ENCODE data around the gene OPHN1.
"Not testable (repeated sequence)": the region's sequence is repeated elsewhere in the genome, so short reads cannot be mapped to it uniquely, and the experiment has no call there.

OPHN1 gene

GRCh38 chrX:68358679-68359078 is 74.6 kb downstream of the OPHN1 start:
- DNase-seq (ENCODE audit: low read depth): no peak

- DNase-seq (ENCODE audit: low read depth): no peak
Measured at GRCh38 chrX:68355629-68355920, 77.7 kb downstream of the OPHN1 start.

- DNase-seq (ENCODE audit: low read depth): no peak
Measured at GRCh38 chrX:68354879-68355628, 78.2 kb downstream of the OPHN1 start.

DNA sequence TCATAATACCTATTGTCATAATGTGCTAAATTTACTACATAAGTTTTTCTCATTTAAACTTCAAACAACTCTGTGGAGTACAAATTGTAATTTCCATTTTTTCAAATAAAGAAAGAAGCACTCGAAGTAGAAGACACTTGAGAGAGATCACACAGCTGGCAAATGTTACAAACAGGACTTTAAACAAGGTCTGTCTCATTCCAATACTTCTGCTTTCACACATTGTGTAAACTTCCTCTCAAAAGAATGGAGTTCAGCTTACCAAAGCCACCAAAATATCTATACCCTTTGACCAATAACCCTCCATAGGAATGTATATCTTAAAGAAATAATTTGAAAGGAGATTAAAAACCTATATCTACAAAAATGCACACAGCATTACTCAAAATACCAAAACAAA is 88.3 kb downstream of the OPHN1 start:
- DNase-seq (ENCODE audit: low read depth): no peak

DNA sequence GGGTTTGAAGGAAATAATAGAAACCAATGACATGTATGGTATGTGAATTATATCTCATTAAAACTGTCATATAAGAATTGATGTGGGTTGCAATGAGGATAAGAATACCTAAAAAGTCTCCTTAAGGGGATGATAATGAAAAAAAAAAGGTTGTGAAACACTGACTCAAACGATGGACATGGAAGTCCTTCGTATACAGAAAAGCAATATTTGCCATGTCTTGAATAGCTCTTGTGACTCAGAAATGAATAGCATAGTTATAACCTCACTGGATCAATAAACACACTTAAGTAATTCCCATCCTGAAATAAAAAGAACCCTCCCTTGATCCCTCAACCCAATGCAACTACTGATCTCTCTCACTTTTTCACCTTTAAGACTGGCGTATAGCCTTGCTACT is 89.7 kb downstream of the OPHN1 start:
- DNase-seq (ENCODE audit: low read depth): no peak

- no peak for DNase-seq (ENCODE audit: low read depth)
Measured at GRCh38 chrX:68332201-68332731, 101.0 kb downstream of the OPHN1 start.

DNA sequence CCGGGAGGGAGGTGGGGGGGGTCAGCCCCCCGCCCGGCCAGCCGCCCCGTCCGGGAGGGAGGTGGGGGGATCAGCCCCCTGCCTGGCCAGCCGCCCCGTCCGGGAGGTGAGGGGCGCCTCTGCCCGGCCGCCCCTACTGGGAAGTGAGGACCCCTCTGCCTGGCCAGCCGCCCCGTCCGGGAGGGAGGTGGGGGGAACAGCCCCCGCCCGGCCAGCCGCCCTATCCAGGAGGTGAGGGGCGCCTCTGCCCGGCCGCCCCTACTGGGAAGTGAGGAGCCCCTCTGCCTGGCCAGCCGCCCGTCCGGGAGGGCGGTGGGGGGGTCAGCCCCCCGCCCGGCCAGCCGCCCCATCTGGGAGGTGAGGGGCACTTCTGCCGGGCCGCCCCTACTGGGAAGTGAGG is 106.5 kb downstream of the OPHN1 start:
- DNase-seq (ENCODE audit: low read depth): not testable (repeated sequence)

- no peak for DNase-seq (ENCODE audit: low read depth)
Measured at GRCh38 chrX:68307769-68308168, 125.5 kb downstream of the OPHN1 start.

DNA sequence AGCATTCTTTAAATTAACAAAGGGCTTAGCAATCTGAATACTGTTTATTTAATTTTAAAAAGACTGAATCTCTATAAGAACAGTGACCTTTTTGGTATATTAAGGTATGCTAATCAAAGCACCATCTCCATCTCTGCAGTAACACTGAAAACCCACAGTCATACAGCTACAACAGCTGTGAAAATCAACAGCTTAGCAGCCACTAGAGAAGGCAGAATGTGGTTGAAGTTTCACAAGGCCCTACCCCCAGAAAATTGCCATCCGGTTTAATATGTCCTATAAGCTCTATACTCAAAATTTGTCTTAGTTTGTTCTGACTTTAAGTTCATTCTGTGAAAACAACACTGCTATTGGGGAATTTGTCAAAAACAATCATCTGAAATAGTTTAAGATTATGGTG is 128.7 kb downstream of the OPHN1 start:
- DNase-seq (ENCODE audit: low read depth): no peak

GRCh38 chrX:68299898-68300297 is 133.4 kb downstream of the OPHN1 start:
- no peak for DNase-seq (ENCODE audit: low read depth)

DNA sequence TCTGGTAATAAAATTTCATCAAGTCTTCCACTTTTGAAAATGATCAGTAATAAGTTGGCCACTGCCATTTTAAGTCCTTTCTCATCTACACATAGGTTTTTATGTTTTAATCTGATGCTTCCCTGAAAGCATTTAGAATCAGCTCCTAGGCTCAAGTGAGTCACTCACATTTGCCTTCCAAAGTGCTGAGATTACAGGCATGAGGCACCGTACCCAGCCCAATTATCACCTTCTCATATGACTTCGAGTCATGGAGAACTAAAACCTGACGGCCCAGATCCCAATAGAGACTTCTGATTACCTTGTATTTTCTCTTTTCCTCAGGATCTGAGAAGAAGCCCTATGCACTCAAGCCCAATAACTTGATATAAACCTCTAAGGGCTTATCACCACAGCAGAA is 140.8 kb downstream of the OPHN1 start:
- no peak for DNase-seq (ENCODE audit: low read depth)

GRCh38 chrX:68288127-68288526 is 145.2 kb downstream of the OPHN1 start:
- no peak for DNase-seq (ENCODE audit: low read depth)

DNA sequence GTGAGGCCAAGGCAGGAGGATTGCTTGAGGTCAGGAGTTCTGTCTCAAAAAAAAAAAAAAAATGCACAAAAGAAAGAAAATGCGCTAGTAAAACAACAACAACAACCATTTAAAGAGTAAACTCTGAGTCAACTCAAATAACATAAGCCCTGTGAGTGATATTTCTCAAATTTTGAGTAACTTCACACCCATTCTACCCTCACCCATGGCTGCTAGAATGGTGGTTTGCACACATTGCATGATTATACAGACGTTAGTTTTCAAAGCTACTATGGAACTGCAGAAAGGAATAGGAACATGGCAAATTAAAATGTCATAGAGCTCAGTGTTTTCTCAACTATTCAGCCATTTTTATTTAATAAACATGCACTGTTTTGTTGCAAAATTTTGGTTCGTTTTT is 145.9 kb downstream of the OPHN1 start:
- no peak for DNase-seq (ENCODE audit: low read depth)

DNA sequence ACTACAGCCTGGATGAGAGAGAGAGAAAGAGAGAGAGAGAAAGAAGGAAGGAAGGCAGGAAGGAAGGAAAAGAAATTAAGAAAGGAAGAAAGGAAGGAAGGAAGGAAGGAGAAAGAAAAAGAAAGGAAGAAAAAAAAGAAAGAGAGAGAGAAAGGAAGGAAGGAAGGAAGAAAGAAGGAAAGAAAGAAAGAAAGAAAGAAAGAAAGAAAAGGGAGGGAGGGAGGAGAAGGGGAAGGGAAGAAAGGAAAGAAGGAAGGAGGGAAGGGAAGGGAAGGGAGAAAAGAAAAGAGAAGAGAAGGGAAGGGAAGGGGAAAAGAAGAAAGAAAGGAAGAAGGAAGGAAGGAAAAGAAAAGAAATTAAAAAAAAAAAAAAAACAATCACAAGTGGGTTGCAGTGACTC is 146.3 kb downstream of the OPHN1 start:
- no peak for DNase-seq (ENCODE audit: low read depth)

DNA sequence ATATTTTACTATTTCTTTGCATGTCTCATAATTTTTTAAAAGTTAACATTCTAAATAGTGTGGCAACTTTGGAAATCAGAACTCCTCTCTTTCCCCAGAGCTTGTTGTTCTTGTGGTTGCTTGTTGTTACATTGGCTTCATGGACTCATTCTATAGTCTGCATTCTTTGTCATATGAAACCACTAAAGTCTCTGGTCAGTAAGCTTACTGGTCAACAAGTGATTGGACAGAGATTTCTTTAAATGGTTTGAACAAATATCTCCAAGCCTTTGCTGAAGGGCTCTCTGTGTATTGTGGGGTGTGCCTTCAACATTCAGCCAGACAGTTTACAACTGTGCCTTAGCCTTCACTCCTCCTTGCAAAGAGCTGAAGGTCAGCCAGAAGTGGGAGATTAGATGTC is 147.2 kb downstream of the OPHN1 start:
- DNase-seq (ENCODE audit: low read depth): no peak

DNA sequence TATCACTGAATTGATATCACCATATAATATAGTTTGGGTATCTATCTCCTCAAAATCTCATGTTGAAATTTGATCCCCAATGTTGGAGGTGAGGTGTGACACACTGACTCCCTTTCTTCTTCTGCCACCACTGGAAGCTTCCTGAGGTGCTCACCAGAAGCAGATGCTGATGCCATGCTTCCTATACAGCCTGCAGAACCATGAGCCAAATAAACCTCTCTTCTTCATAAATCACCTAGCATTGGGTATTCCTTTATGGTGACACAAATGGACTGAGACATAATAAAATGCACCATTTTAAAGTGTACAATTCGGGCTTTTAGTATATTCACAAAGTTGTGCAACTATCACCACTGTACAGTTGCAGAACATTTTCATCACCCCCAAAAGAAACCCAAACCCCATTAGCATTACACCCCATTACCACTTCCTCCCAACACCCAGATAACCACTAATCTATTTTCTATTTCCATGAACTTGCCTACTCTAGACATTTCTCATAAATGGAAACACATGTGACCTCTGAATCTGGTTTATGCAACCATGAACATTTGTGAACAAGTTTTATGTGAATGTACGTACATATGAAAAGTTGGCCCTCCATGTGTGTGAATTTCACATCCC is 148.9 kb downstream of the OPHN1 start:
- no peak for DNase-seq (ENCODE audit: low read depth)

DNA sequence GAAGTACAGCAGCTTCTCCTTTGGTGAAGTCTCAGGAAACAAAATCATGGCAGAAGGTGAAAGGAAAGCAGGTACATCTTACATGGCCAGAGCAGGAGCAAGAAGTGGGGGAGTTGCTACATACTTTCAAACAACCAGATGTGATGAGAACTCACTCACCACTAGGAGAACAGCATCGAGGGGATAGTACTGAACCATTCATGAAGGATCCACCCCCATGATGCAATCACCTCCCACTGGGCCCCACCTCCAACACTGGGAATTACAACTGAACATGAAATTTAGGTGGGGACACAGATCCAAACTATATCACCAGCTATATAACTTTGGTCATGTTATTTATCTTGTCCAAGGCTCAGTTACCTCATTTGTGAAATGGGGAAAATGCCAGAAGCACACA is 159.4 kb downstream of the OPHN1 start:
- no peak for DNase-seq (ENCODE audit: low read depth)

GRCh38 chrX:68264793-68265192 is 168.5 kb downstream of the OPHN1 start:
- not testable (repeated sequence) for DNase-seq (ENCODE audit: low read depth)

- DNase-seq (ENCODE audit: low read depth): no peak
Measured at GRCh38 chrX:68261060-68261672, 172.1 kb downstream of the OPHN1 start.

GRCh38 chrX:68256990-68257389 is 176.3 kb downstream of the OPHN1 start:
- no peak for DNase-seq (ENCODE audit: low read depth)

DNA sequence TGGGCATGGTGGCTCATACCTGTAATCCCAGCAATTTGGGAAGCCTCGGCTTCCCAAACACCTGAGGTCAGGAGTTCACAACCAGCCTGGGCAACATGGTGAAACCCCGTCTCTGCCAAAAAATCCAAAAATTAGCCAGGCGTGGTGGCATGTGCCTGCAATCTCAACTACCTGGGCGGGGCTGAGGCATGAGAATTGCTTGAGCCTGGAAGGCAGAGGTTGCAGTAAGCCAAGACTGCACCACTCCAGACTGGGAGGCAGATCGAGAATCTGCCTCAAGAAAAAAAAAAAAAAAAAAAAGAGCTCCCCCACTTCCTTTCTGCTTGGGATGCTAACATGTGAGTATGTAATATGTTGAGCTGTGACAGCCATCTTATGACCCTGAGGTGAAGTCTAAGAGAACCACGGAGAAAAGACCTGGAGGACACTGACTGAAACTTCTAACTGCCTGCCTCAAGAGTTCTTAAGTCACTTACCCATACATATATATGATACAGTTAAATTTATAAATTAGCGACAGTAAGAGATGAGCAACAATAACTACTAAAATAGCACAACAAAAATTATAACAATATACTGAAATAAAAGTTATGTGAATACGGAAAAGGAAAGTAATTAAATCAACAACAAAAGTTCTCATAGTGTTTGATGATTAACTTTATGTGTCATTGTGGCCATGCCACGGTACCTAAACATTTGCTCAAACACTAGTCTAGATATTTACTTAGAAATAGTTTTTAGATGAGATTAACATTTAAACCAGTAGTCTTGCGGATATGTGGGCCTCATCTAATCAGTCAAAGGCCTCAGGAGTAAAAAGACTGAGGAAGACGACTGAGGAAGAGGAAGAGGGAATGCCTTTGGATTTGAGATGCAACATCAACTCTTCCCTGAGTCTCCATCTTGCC is 178.3 kb downstream of the OPHN1 start:
- DNase-seq (ENCODE audit: low read depth): no peak

- DNase-seq (ENCODE audit: low read depth): no peak
Measured at GRCh38 chrX:68252664-68253063, 180.6 kb downstream of the OPHN1 start.

Data from T follicular helper cell (primary cell).